Uterus (tissue), 2 donors: ENCODE results near the gene INPP5D.

Source experiments
- CTCF ChIP-seq, 4 experiments: fragments of 200-600 bp in 2 of 4; fragments of 450-650 bp in 2 of 4; sonication (generic) in 2 of 4; IDR thresholded peaks; one replicate each; pipeline ENCODE4 v1.5.1; 2016 to 2019; ENCODE audit warnings: antibody characterized with exemption in 4 of 4, mild to moderate bottlenecking in 2 of 4, moderate library complexity in 1 of 4
- POLR2A ChIP-seq, 2 donors: fragments of 450-650 bp; IDR thresholded peaks; one replicate each; pipeline ENCODE4 v1.6.1; 2016; ENCODE audit warnings: antibody characterized with exemption in 2 of 2, mild to moderate bottlenecking in 1 of 2, moderate library complexity in 1 of 2

GRCh38 chr2:233133239-233133638, 73.1 kb downstream of the INPP5D start:
- TF ChIP-seq POLR2A (IDR thresholded peaks at IDR 0.05): no peak
- no peak for TF ChIP-seq CTCF (IDR thresholded peaks at IDR 0.05)
